ENCODE measurements around the gene ZNF423.

The ZNF423 gene

GRCh38 chr16:49653173-49653570 lies 202.7 kb downstream of the ZNF423 start:
- Histone ChIP-seq H3K4me1 (ENCODE audit: control insufficient read depth, insufficient read depth, low read length) (no peaks in the 10 kb centered on the region), H3K9ac (ENCODE audit: low read depth, low read length) (no peak overlapping the region), H3K4me3 (ENCODE audit: low read depth, low read length) (no peak overlapping the region), H3K36me3 (ENCODE audit: control insufficient read depth, insufficient read depth, low read length) (no peaks in the 10 kb centered on the region), H3K27me3 (ENCODE audit: control insufficient read depth, insufficient read depth, low read length) (no peaks in the 10 kb centered on the region), H3K9me3 (ENCODE audit: control insufficient read depth, insufficient read depth, low read length) (peaks cover 7% of the 10 kb centered on the region), H3K27ac (ENCODE audit: low read depth, low read length) (no peak overlapping the region)

GRCh38 chr16:49652456-49653172 lies 203.3 kb downstream of the ZNF423 start:
- Histone ChIP-seq H3K9ac (ENCODE audit: low read depth, low read length) (no peak overlapping the region), H3K36me3 (ENCODE audit: control insufficient read depth, insufficient read depth, low read length) (no peaks in the 10 kb centered on the region), H3K4me3 (ENCODE audit: low read depth, low read length) (no peak overlapping the region)

GRCh38 chr16:49651996-49652395 lies 203.9 kb downstream of the ZNF423 start:
- Histone ChIP-seq H3K4me3 (ENCODE audit: low read depth, low read length) (no peak overlapping the region), H3K27ac (ENCODE audit: low read depth, low read length) (no peak overlapping the region), H3K36me3 (ENCODE audit: control insufficient read depth, insufficient read depth, low read length) (no peaks in the 10 kb centered on the region), H3K4me1 (ENCODE audit: control insufficient read depth, insufficient read depth, low read length) (no peaks in the 10 kb centered on the region), H3K27me3 (ENCODE audit: control insufficient read depth, insufficient read depth, low read length) (no peaks in the 10 kb centered on the region), H3K9ac (ENCODE audit: low read depth, low read length) (no peak overlapping the region), H3K9me3 (ENCODE audit: control insufficient read depth, insufficient read depth, low read length) (peaks cover 18% of the 10 kb centered on the region)

More at GRCh38 chr16:49652456-49653172, 203.3 kb downstream of the ZNF423 start:
- Histone ChIP-seq H3K27ac (ENCODE audit: low read depth, low read length) (no peak overlapping the region), H3K9me3 (ENCODE audit: control insufficient read depth, insufficient read depth, low read length) (peaks cover 12% of the 10 kb centered on the region), H3K27me3 (ENCODE audit: control insufficient read depth, insufficient read depth, low read length) (no peaks in the 10 kb centered on the region), H3K4me1 (ENCODE audit: control insufficient read depth, insufficient read depth, low read length) (no peaks in the 10 kb centered on the region)

- H3K9ac ChIP-seq (ENCODE audit: low read depth, low read length): no peak overlapping the region
- H3K27me3 ChIP-seq (ENCODE audit: control insufficient read depth, insufficient read depth, low read length): no peaks in the 10 kb centered on the region
- H3K27ac ChIP-seq (ENCODE audit: low read depth, low read length): no peak overlapping the region
- peaks cover 20% of the 10 kb centered on the region for H3K9me3 ChIP-seq (ENCODE audit: control insufficient read depth, insufficient read depth, low read length)
- no peak overlapping the region for H3K4me3 ChIP-seq (ENCODE audit: low read depth, low read length)
- H3K4me1 ChIP-seq (ENCODE audit: control insufficient read depth, insufficient read depth, low read length): no peaks in the 10 kb centered on the region
- H3K36me3 ChIP-seq (ENCODE audit: control insufficient read depth, insufficient read depth, low read length): no peaks in the 10 kb centered on the region
These were observed 204.7 kb downstream of the ZNF423 start for GRCh38 chr16:49651226-49651625.

- no peak overlapping the region for H3K4me3 ChIP-seq (ENCODE audit: low read depth, low read length)
- no peaks in the 10 kb centered on the region for H3K27me3 ChIP-seq (ENCODE audit: control insufficient read depth, insufficient read depth, low read length)
- no peak overlapping the region for H3K27ac ChIP-seq (ENCODE audit: low read depth, low read length)
These were observed 205.3 kb downstream of the ZNF423 start for GRCh38 chr16:49650603-49651002.

GRCh38 chr16:49649013-49649765 lies 206.7 kb downstream of the ZNF423 start:
- peaks cover 20% of the 10 kb centered on the region for H3K9me3 ChIP-seq (ENCODE audit: control insufficient read depth, insufficient read depth, low read length)

More at GRCh38 chr16:49650603-49651002, 205.3 kb downstream of the ZNF423 start:
- H3K9me3 ChIP-seq (ENCODE audit: control insufficient read depth, insufficient read depth, low read length): peaks cover 20% of the 10 kb centered on the region
- no peaks in the 10 kb centered on the region for H3K36me3 ChIP-seq (ENCODE audit: control insufficient read depth, insufficient read depth, low read length)
- H3K9ac ChIP-seq (ENCODE audit: low read depth, low read length): no peak overlapping the region
- H3K4me1 ChIP-seq (ENCODE audit: control insufficient read depth, insufficient read depth, low read length): no peaks in the 10 kb centered on the region

GRCh38 chr16:49647673-49648072 lies 208.2 kb downstream of the ZNF423 start:
- Histone ChIP-seq H3K9me3 (ENCODE audit: control insufficient read depth, insufficient read depth, low read length) (peaks cover 20% of the 10 kb centered on the region), H3K36me3 (ENCODE audit: control insufficient read depth, insufficient read depth, low read length) (no peaks in the 10 kb centered on the region), H3K9ac (ENCODE audit: low read depth, low read length) (no peak overlapping the region), H3K4me1 (ENCODE audit: control insufficient read depth, insufficient read depth, low read length) (0 out of 2 replicates have a peak, but pooled peaks cover 4% of the 10 kb centered on the region), H3K4me3 (ENCODE audit: low read depth, low read length) (no peak overlapping the region), H3K27me3 (ENCODE audit: control insufficient read depth, insufficient read depth, low read length) (no peaks in the 10 kb centered on the region), H3K27ac (ENCODE audit: low read depth, low read length) (no peak overlapping the region)

More at GRCh38 chr16:49649013-49649765, 206.7 kb downstream of the ZNF423 start:
- H3K9ac ChIP-seq (ENCODE audit: low read depth, low read length): no peak overlapping the region
- H3K27me3 ChIP-seq (ENCODE audit: control insufficient read depth, insufficient read depth, low read length): no peaks in the 10 kb centered on the region
- no peaks in the 10 kb centered on the region for H3K4me1 ChIP-seq (ENCODE audit: control insufficient read depth, insufficient read depth, low read length)
- H3K36me3 ChIP-seq (ENCODE audit: control insufficient read depth, insufficient read depth, low read length): no peaks in the 10 kb centered on the region
- no peak overlapping the region for H3K4me3 ChIP-seq (ENCODE audit: low read depth, low read length)
- H3K27ac ChIP-seq (ENCODE audit: low read depth, low read length): no peak overlapping the region

GRCh38 chr16:49645263-49645662 lies 210.6 kb downstream of the ZNF423 start:
- H3K27me3 ChIP-seq (ENCODE audit: control insufficient read depth, insufficient read depth, low read length): no peaks in the 10 kb centered on the region
- no peak overlapping the region for H3K4me3 ChIP-seq (ENCODE audit: low read depth, low read length)
- peaks cover 20% of the 10 kb centered on the region for H3K4me1 ChIP-seq (ENCODE audit: control insufficient read depth, insufficient read depth, low read length)
- no peaks in the 10 kb centered on the region for H3K36me3 ChIP-seq (ENCODE audit: control insufficient read depth, insufficient read depth, low read length)
- H3K27ac ChIP-seq (ENCODE audit: low read depth, low read length): no peak overlapping the region
- no peak overlapping the region for H3K9ac ChIP-seq (ENCODE audit: low read depth, low read length)
- H3K9me3 ChIP-seq (ENCODE audit: control insufficient read depth, insufficient read depth, low read length): peaks cover 20% of the 10 kb centered on the region

GRCh38 chr16:49644145-49644463 lies 211.8 kb downstream of the ZNF423 start:
- H3K27ac ChIP-seq (ENCODE audit: low read depth, low read length): peak overlapping the region; percentile 32
- H3K27me3 ChIP-seq (ENCODE audit: control insufficient read depth, insufficient read depth, low read length): no peaks in the 10 kb centered on the region
- no peaks in the 10 kb centered on the region for H3K36me3 ChIP-seq (ENCODE audit: control insufficient read depth, insufficient read depth, low read length)
- no peak overlapping the region for H3K4me3 ChIP-seq (ENCODE audit: low read depth, low read length)
- no peak overlapping the region for H3K9ac ChIP-seq (ENCODE audit: low read depth, low read length)
- peaks cover 31% of the 10 kb centered on the region for H3K4me1 ChIP-seq (ENCODE audit: control insufficient read depth, insufficient read depth, low read length)
- peaks cover 19% of the 10 kb centered on the region for H3K9me3 ChIP-seq (ENCODE audit: control insufficient read depth, insufficient read depth, low read length)

- H3K27ac ChIP-seq (ENCODE audit: low read depth, low read length): peak overlapping the region; percentile 32
- no peak overlapping the region for H3K9ac ChIP-seq (ENCODE audit: low read depth, low read length)
- no peaks in the 10 kb centered on the region for H3K36me3 ChIP-seq (ENCODE audit: control insufficient read depth, insufficient read depth, low read length)
- H3K4me1 ChIP-seq (ENCODE audit: control insufficient read depth, insufficient read depth, low read length): peaks cover 33% of the 10 kb centered on the region
- no peaks in the 10 kb centered on the region for H3K27me3 ChIP-seq (ENCODE audit: control insufficient read depth, insufficient read depth, low read length)
- H3K9me3 ChIP-seq (ENCODE audit: control insufficient read depth, insufficient read depth, low read length): peaks cover 14% of the 10 kb centered on the region
- H3K4me3 ChIP-seq (ENCODE audit: low read depth, low read length): no peak overlapping the region
These were observed 212.3 kb downstream of the ZNF423 start for GRCh38 chr16:49643429-49644144.

- H3K27ac ChIP-seq (ENCODE audit: low read depth, low read length): no peak overlapping the region
- peaks cover 23% of the 10 kb centered on the region for H3K36me3 ChIP-seq (ENCODE audit: control insufficient read depth, insufficient read depth, low read length)
- H3K4me3 ChIP-seq (ENCODE audit: low read depth, low read length): no peak overlapping the region
- no peaks in the 10 kb centered on the region for H3K9me3 ChIP-seq (ENCODE audit: control insufficient read depth, insufficient read depth, low read length)
- H3K27me3 ChIP-seq (ENCODE audit: control insufficient read depth, insufficient read depth, low read length): no peaks in the 10 kb centered on the region
- H3K4me1 ChIP-seq (ENCODE audit: control insufficient read depth, insufficient read depth, low read length): peaks cover 33% of the 10 kb centered on the region
- H3K9ac ChIP-seq (ENCODE audit: low read depth, low read length): no peak overlapping the region
These were observed 214.7 kb downstream of the ZNF423 start for GRCh38 chr16:49641250-49641649.

All from HUES48 (cell line).